HG03521 (cell line): Measurements from ENCODE around the gene PTPRF.
"Not testable (repeated sequence)": the region's sequence is repeated elsewhere in the genome, so short reads cannot be mapped to it uniquely, and the experiment has no call there.

ENCODE experiments used
- ATAC-seq: cut with Tn5 transposase; IDR thresholded peaks from one replicate; pipeline ENCODE4 v1.9.1; 2021; ENCODE audit warnings: mild to moderate bottlenecking, moderate library complexity; ENCODE audit not compliant: unreplicated experiment

PTPRF gene

DNA sequence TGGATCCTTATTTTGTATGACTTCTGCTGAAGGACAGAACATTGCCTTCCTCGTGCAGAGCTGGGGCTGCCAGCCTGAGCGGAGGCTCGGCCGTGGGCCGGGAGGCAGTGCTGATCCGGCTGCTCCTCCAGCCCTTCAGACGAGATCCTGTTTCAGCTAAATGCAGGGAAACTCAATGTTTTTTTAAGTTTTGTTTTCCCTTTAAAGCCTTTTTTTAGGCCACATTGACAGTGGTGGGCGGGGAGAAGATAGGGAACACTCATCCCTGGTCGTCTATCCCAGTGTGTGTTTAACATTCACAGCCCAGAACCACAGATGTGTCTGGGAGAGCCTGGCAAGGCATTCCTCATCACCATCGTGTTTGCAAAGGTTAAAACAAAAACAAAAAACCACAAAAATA, 91.8 kb downstream of the PTPRF start:
- ATAC-seq = no peak

- ATAC-seq = no peak
Measured at GRCh38 chr1:43622901-43623780, 92.5 kb downstream of the PTPRF start.

GRCh38 chr1:43625063-43625780, 94.5 kb downstream of the PTPRF start:
- no peak for ATAC-seq

GRCh38 chr1:43632135-43632670, 101.5 kb downstream of the PTPRF start:
- no peak for ATAC-seq

DNA sequence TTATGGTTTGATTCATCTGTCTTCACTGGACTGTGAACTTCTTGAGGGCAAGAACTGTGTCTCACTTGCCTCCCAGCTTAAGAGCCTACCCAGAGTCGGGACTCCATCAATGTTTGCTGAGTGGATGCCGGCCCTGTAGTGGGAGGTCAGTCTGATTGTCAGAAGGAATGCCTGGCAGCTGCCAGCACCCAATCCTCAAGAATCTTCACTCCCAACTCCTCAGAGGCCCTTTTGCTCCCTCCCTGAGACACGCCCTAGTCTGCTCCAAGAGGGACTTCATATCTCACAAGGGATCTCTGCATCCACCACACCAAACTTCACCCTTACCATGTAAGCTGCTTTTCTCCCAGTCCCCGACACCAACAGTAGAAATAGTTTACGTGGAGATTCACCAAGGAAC, 104.0 kb downstream of the PTPRF start:
- ATAC-seq = no peak

DNA sequence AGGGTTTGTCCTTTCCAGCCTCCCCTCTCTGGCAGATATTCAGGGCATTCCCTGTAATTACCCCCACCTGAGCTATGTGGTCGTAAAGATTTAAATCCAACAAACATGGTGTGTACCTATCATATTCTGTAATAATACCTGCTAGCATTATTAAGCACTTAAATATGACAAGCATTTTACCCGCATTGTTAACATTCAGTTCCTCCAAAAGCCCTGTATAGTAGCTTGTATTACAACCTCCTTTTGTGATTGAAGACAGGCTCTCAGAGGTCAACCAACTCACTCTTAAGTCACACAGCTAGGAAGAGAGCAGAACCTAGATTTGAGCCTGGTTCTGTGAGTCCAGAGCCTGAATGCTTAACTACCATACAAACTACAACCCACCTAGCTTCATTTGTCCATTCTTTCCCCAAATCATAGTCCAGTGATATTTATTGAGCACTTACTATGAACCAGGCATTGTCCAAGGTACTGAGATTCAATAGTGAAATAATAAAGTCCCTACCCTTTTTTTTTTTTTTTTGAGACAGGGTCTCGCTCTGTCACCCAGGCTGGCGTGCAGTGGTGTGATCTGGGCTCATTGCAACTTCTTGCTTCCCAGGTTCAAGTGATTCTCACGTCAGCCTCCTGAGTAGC, 105.4 kb downstream of the PTPRF start:
- no peak for ATAC-seq

GRCh38 chr1:43637267-43637666, 106.6 kb downstream of the PTPRF start:
- no peak for ATAC-seq

DNA sequence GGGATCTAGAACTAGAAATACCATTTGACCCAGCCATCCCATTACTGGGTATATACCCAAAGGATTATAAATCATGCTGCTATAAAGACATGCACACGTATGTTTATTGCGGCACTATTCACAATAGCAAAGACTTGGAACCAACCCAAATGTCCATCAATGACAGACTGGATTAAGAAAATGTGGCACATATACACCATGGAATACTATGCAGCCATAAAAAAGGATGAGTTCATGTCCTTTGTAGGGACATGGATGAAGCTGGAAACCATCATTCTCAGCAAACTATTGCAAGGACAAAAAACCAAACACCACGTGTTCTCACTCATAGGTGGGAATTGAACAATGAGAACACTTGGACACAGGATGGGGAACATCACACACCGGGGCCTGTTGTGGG, 107.7 kb downstream of the PTPRF start:
- ATAC-seq = not testable (repeated sequence)

- ATAC-seq = no peak
Measured at GRCh38 chr1:43639976-43640794, 109.5 kb downstream of the PTPRF start.

DNA sequence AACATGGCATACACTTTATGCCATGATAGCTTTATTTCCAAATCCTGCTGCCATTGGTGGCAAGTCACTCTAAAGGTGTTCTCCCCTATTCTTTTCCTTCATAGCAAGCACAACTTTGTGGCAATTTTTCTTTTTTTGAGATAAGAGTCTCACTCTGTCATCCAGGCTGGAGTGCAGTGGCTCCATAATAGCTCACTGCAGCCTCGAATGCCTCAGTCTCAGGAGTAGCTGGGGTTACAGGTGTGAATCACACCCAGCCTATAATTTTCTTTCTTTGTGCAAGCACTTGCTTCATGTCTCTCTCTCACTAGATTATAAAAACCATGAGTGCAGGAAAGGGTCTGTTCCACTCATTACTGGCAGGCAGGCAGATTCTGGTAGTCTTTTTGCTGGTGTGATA, 113.9 kb downstream of the PTPRF start:
- no peak for ATAC-seq

- no peak for ATAC-seq
Measured at GRCh38 chr1:43645461-43645860, 114.8 kb downstream of the PTPRF start.

DNA sequence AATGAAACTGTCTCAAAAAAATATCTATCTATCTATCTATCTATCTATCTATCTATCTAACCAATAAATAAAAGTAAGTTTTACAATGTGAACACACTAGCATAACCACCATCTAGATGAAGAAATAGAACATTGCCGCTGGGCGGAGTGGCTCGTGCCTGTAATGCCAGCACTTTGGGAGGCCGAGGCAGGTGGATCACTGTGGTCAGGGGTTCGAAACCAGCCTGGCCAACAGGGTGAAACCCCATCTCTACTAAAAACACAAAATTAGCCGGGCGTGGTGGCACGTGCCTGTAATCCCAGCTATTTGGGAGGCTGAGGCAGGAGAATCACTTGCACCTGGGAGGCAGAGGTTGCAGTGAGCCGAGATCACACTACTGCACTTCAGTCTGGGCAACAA, 116.6 kb downstream of the PTPRF start:
- not testable (repeated sequence) for ATAC-seq

GRCh38 chr1:43648221-43648847, 117.7 kb downstream of the PTPRF start:
- no peak for ATAC-seq

- ATAC-seq = no peak
Measured at GRCh38 chr1:43648876-43649477, 118.3 kb downstream of the PTPRF start.

DNA sequence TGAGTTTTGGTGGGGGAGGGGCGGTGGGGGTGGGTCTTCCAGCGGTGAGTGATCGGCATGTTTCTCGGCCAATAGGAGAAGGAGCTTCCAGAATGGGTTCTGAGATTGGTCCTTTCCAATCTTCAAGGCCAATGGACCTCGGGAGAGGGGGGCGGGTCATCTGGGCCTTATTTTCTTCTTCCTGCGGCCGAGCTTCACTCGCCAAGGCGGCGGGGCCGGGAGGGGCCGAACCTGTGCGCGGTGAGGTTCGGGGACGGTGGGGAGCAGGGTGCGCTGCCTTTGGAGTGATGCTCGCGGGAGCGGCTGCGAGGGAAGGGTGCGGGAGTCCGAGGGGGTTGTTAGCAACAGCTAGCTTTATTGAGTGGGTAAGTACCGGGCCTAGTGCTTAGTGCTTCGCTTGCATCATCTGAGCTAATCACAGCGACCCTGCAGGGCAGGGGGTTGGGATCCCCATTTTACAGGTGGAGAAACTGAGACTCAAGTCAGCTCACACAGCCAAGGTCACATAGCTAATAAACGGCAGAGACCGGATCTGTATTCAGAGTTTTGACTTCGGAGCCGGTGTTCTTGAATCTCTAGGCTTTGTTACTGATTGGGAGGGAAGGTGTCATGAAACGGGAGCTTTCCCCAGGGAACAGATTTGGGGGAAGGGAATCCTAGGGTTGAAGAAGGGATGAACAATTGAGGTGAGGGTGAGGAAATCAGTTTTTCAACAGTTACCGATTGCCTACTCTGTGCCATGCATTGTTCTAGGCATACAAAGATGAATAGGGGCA, 119.8 kb downstream of the PTPRF start:
- peak; percentile 68 for ATAC-seq

DNA sequence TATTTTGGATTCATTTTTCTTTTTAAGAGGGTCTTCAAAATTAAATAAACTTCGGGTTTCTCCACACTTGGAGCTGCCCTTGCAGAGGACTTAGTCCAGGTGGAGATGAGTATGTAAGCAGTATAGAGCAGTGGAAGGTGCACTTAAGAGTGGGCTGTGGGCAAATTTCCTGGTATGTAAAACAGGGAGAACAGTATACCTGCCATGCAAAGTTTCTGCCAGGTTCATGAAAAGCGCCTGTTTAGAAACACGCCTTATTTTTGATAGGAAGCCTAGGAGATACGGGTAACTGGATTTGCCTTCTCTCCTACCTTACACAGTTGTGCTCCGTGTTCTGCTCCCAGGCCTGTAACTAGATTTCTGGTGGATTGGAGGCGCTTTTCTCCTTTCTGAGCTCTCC, 120.5 kb downstream of the PTPRF start:
- ATAC-seq = no peak

DNA sequence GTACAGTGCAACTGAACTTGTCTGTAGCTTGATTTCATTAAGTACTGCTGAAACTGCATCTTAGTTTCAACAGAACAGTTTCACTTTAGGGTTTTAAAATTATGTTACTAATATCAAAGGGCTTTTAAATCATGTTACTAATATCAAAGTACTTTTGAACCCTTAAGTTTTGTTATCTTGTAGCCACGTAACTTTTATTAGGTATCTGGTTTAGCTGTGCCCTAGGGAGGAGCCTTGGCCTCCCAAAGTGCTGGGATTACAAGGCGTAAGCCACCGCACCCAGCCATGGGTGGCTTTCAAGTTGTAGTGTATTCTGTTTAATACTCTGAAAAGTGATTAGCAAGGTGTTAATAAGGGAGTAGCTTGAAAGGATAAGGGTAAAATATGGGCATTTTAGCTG, 121.2 kb downstream of the PTPRF start:
- no peak for ATAC-seq

- ATAC-seq = no peak
Measured at GRCh38 chr1:43653339-43653738, 122.7 kb downstream of the PTPRF start.

DNA sequence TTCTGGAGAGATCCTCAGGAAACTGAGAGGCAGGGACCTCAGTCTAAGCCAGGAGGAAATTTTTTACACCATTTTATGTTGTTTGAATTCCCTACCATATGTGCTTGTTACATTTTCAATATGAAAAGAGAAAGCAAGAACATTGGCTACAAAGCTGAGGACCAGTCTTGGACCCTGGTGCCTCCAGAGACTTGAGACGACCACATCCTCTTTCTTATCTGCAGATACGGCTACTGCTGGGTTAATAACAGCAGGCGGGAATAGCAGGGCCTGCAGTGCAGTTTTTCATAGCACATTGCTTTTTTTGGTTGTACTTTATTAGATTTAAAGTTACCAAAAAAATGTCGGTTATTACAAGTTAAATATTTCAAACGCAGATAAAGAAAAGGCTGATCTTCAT, 123.2 kb downstream of the PTPRF start:
- ATAC-seq = no peak
